HG03469 (cell line): Measurements from ENCODE around the gene PCID2.

ENCODE experiments used
- ATAC-seq: cut with Tn5 transposase; IDR thresholded peaks from one replicate; pipeline ENCODE4 v1.9.1; 2021; ENCODE audit warnings: mild to moderate bottlenecking, moderate library complexity, moderate number of reproducible peaks; ENCODE audit not compliant: unreplicated experiment

The PCID2 gene

DNA sequence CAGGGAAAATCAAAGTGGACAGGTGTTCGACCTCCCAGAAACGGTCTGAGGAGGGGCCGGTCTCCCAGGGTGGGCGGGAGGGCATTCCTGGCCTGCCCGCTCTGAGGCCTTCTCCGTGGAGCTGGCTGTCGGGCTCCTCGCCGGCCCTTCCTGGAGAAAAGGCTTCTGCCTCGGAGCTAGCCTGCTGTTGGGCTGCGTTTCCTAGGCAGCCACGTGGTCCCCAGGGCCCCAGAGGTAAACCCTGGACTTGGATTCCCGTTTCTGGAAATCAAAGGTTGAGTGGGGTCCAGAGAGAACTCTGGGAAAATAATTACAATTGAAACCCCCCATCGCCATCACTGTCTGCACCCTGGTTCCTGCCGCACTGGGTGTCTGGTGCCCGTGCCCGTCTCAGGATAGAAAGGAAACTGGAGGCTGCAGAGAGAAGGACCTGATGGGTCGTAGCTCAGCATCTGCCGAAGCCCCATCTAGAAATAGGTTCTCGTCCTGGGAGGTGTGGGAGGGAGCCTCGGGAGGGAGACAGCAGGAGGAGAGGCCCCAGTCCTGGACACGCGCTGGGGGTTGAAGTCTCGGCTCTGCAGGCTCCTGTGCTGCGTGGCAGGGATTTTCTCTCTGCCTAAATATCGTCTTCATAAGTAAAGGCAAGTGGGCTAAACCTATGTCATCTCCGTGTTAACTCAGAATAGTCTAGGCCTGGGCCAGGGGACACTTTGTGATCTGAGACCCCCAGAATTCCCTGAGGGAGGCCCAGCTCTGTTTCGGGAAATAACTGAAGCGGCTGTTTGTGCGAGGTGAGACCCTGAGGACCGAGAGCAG lies 57.7 kb downstream of the PCID2 start:
- no peak for ATAC-seq

DNA sequence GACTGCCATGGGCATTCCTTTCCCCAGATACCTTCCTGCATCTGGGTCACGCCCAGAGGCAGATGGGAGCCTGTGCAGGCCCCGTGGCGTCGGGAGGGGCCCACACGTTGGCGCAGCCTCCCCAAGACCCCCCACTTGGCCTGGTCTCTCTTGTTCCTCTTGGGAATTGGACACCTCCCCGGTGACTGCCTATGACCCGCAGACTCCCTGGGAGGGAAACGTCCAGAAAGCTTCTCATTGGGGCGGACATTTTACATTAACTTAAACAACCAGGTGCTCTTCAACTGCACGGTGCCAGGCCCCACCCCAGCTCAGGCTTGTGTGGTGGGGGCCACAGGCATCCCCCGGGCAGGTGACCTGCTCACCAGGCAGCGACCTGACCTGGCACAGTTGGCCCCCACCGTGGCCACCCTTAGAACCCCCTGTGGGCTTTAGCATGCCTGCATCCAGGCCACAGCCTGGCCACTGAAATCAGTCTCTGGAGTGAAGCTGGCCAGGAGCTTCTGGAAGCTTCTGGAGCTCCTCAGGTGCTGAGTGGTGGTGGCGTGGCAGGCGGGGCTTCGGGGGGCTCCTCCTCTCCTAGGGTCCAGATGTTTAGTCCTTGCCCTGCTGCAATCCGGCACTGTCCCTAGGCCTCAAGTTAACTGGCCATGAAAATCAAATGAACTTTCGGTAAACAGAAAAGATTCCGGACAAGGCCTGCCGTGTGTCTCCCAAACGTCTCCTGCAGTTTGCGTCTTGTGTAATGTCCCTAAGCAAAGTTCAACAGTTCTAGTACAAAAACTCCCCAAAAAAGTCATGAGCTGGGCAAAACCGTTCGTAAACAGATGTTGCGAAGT lies 58.5 kb downstream of the PCID2 start:
- no peak for ATAC-seq

DNA sequence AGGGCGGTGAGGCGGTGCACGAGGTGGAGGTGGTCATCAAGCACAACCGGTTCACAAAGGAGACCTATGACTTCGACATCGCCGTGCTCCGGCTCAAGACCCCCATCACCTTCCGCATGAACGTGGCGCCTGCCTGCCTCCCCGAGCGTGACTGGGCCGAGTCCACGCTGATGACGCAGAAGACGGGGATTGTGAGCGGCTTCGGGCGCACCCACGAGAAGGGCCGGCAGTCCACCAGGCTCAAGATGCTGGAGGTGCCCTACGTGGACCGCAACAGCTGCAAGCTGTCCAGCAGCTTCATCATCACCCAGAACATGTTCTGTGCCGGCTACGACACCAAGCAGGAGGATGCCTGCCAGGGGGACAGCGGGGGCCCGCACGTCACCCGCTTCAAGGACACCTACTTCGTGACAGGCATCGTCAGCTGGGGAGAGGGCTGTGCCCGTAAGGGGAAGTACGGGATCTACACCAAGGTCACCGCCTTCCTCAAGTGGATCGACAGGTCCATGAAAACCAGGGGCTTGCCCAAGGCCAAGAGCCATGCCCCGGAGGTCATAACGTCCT lies 59.4 kb downstream of the PCID2 start:
- no peak for ATAC-seq

DNA sequence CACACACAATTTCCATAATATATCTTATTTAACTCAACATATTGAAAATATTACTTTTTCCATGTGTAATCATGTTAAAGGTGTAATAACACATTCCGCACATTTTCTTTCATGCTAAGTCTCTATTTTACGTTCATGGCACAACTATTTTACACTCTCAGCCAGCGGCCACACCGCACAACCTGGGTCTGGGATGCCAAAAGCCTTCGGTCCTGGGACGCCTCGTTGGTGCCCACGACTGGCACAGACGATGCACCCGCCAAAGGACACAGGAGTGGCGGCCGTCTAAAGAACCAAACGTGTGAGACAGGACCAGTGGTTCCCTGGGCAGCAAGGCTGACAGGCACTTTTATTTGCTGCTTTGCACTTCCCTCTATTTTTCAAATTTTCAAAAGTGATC lies 60.1 kb downstream of the PCID2 start:
- no peak for ATAC-seq

DNA sequence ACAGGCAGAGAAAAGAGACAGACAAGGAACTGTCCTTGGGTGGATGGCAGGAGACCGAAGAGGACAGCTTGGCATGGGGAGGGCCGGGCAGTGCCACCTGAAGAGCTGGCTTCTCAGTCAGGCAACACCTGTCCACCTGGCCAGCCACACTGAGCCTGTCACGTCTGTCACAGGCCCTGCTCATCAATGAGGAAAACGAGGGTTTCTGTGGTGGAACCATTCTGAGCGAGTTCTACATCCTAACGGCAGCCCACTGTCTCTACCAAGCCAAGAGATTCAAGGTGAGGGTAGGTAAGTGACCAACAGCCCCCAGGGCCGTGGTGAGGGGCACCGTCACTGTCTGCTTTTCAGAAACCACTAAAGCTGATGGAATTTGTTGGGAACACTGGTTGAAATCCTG lies 61.3 kb downstream of the PCID2 start:
- no peak for ATAC-seq

DNA sequence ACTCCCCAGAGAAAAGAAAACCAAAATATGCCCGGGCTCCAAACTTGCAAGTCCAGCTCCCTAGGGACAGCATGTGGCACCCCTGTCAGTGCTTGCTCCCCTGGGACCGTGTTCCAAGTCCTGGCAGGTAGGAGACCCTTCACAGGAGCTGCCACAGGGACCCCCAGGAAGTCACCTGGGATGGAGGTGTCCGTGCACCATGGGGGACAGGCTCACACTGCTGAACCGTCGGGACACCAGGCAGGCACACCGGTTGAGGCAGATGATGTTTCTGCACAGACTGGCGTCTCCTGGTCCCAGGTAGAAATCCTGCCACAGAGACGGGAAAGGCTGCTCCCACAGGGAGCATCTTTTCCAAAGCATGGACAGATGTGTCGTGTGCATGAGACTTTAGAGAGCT lies 61.7 kb downstream of the PCID2 start:
- ATAC-seq = no peak

DNA sequence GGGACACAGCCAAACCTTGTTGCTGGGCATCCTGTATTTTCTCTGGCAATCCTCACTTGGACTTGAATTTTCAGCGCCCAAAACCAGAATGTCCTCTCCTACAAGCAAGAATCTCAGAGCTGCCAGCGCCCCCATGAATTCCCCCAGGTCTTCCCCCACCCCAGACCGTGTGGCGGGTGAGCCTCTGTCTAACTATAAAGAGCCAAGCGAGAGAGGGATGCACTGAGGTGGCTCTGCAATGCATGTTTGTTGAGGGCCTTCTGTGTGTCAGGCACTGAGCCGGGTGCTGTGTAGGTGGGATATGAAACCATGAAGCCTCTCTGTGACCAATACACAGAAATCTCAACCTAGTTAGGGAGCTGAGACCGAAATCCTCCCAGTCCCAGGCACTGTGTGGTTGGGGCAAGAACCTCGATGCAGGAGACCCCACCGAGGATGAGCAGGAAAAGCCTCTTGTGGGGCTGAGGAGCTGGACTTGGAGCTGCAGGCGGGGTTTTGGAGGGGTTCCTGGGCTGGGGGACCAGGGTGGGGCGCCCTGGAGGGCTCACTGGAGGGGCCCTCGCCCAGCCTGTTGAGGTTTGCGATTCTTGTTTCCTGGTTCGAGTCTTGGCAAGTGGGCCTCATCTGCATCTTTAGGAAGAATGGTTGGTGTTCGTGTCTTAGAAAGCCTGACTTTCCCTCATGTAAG lies 62.4 kb downstream of the PCID2 start:
- ATAC-seq = no peak

DNA sequence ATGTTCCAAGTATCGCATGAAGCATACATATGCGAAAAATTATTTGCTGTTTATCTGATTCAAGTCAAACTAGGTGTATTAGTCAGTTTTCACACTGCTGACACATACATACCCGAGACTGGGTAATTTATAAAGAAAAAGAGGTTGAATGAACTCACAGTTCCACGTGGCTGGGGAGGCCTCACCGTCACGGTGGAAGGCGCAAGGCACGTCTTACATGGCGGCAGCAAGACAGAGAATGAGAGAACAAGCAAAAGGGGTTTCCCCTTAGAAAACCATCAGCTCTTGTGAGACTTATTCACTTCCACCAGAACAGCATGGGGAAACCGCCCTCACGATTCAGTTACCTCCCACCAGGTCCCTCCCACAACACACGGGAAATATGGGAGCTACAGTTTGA lies 63.0 kb downstream of the PCID2 start:
- no peak for ATAC-seq

DNA sequence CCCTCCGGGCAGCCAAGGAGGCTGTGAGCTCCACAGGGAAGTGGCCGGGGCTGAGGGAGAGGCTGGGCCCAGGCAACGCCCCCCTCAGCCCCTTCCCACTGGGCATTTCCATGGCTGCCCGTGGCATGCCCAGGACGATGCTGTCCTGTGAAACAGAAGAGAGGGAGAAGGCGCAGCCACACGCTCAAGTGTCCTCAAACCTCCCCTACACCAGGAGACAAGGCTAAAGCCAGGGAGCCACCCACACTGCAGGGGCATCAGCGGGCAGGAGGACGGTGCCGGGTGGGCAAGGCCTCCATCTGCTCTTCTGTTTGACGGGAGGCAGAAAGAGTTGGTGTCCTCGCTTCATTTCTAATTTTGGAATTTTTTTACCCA lies 64.2 kb downstream of the PCID2 start:
- ATAC-seq = no peak

DNA sequence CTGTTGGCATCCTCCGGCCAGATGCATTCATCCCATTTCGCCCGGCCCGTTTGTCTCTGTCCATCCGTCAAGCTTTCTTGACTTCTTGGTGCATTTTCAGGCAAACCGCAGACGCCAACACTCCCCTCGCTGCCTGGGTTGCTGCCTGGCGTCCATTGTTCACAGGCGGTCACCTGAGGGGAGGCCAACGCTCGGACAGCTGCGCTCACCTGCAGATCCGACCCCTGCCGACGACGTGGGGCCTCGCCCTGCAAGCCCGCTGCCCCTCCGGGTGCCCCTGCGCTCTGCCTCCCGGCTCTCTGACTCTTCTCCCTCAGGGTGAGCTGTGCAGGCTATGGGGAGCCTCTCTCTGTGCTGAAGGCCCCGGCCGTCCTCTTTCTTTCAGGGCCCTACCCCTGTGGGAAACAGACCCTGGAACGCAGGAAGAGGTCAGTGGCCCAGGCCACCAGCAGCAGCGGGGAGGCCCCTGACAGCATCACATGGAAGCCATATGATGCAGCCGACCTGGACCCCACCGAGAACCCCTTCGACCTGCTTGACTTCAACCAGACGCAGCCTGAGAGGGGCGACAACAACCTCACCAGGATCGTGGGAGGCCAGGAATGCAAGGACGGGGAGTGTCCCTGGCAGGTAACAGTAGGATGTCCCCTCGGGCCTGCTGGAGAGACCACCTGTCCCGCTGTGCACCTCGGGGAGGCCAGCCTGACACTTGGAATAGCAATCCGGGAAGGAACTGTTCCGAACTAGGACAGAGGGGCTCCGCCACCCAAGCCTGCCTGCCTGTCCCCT lies 64.8 kb downstream of the PCID2 start:
- ATAC-seq = no peak

DNA sequence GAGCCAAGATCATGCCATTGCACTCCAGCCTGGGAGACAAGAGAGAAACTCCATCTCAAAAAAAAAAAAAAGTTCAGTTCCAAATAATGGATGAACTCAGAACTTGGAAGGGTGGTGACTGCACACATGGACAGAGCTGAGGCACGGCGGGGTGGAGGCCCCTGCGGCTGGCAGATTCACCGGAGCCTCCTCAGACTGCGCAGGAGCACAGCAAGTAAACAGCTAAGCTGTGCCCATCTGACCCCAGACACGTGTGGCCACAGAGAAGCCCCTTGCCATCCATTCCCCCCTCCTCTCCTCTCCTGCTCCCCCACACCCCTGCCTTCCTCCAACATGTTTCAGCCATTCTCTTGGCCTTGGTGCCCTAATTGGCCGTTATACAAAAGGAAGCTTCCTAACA lies 65.6 kb downstream of the PCID2 start:
- ATAC-seq = no peak

DNA sequence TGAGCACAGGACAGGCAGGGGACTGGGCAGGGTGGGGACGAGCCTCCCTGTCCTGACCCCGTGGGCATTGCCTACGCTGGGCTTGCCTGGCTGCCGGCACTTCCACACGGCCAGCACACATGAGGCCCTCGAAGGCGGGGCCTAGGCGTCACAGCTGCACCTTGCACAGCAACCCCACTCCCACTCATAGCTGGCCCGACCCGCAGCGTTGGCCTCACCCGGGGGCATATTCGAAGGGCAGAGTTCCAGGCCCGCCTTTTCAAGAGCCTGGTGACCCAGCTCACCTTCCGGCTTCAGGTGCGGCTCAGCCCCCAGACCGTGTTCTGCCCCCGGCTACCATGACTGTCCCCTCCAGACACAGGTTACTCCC lies 66.9 kb downstream of the PCID2 start:
- no peak for ATAC-seq

DNA sequence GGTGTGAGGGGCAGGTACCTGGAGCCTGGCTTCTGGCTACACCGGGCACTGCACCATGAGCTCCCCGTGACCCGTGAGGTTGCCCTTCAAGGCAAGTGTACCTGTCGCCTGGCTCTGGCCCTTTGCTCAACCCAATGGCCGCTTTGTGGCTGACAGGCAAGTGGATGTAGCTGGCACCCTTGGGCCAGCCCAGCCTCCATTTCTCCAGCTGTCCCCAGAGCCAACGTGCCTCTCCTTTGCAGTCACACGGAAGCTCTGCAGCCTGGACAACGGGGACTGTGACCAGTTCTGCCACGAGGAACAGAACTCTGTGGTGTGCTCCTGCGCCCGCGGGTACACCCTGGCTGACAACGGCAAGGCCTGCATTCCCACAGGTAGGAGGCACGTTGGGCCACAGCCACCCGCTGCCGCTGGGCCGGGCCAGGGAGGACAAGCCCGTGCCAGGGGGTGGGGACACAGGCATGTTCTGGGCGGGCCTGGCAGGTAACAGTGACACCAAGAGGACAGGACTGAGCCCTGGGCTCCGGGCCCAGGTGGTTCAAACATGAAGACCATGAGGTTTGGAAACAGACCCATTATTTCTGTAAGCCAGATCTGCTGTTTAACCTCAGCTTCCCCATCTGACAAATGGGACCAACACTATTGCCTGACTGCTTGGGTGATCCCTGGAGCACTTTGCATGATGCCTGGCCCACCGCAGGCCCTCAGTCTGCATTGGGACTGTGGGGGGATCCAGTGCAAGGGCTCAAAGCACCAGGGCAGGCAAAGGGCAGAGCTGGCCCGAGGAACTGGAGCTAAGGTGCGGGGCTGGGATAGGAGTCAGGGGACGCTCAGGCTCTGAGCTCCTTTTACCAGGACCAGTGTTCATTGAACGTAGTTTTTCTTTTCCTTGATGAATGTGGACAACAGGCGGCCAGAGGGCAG lies 67.5 kb downstream of the PCID2 start:
- ATAC-seq = no peak

DNA sequence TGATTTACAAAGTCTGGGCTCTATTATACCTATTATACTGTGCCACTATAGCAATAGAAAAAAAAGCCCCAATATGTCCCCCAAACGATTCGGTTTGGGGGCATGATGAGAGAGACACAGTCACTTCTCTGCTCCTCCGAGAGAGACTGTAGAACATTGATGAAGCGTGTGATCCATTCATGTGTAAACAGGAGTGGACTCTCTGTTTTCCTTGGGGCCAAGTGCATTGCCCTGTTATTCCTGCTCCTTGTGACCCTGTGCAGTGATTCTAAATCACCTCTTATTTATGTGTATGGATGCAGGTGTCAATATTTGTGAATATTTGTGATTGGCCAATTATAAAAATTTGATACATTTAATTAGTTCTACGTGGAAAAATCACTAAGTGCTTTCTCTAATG lies 68.9 kb downstream of the PCID2 start:
- ATAC-seq = no peak

DNA sequence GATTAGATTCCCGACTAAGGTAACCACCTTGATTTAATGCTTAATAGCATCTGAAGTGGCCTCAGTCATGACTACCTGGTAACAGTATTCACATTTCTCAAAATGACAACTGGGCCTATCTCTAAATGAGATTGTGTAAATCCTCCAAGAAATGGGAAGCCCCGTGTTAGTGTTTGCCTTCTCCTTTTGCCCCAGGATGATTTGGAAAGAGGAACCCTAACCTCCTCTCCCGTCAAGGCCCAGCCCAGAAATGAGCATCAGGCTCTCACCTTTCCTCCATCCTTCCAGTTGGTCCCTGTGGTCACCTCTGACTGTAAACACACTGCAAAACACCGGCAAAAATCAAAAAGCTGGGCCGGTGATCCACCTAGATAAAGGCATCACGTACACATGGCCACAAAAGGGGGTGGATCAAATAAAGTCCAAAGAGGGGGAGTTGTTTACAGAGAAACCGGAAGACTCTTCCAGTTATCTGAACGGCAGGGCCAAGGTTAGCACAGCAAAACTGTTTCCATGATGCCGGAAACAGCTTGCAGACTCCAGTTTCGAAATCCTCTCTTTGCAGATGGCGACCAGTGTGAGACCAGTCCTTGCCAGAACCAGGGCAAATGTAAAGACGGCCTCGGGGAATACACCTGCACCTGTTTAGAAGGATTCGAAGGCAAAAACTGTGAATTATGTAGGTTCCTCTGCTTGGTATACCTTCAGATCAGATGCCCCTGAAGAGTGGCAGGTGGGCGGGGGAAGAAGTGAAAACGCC lies 69.5 kb downstream of the PCID2 start:
- ATAC-seq = no peak

DNA sequence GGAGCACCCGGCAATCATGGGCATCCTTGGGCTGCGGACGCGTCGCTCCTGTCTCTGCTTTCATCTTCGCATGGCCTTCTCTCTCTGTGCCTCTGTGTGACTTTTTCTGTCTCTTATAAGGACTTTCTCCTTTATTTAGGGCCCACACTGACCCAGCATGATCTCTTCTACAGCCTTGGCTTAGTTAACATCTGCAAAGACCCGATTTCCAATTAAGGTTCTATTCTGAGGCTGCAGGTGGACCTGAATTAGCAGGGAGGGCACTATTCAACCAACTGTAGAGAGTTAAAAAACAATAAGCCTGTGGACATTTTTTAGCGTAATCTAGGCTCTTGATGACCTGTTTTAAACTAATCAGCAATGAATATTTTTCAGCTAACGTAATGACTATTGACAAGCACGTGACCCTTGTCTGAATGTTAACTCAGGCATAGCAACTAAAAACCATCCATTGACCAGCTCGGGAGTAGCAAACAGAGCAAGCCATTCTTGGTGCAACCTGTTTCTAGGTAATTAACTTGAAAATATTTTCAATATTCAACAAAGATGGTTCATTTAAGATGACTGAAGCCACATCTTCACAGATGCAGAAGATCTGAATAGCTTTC lies 70.7 kb downstream of the PCID2 start:
- ATAC-seq = no peak

DNA sequence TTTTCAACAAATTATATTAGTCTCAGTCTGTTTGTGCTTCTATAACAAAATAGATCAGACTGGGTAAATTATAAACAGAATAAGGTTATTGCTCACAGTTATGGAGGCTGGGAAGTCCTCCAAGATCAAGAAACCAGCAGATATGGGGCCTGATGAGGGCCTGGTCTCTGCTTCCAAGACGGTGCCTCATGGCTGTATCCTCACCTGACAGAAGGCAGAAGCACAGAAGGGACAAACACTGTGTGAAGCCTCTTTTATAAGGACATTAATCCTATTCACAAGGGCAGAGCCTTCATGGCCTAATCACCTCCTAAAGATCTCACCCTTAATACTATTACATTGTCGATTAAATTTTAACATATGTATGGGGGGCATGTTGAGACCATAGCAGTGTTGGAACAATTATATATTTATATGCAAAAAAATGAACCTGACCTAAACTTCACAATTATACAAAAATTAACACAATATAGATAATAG lies 73.1 kb downstream of the PCID2 start:
- ATAC-seq = no peak
